GM12892 (cell line): ENCODE results near the gene ACAD9.

Experiments
- DNase-seq: peaks from one replicate; pipeline ENCODE4 v3.0.0; 2011; ENCODE audit not compliant: insufficient read length
- FAIRE-seq: peaks from 2 replicates; lab custom pipeline; 2011; peaks lifted over from hg19 to GRCh38; lab: Jason Lieb, UNC
- POLR2A ChIP-seq: IDR thresholded peaks from 2 replicates; pipeline ENCODE4 v1.6.1; 2011; ENCODE audit warnings: low read depth, low read length, control low read depth
- POLR2AphosphoS5 ChIP-seq: IDR thresholded peaks from 2 replicates; pipeline ENCODE4 v1.6.1; 2011; ENCODE audit warnings: low read depth, low read length, control low read depth
- TAF1 ChIP-seq: IDR thresholded peaks from 2 replicates; pipeline ENCODE4 v1.6.1; 2011; ENCODE audit warnings: low read depth, mild to moderate bottlenecking, control low read depth, low read length, borderline replicate concordance

ACAD9 gene

DNA sequence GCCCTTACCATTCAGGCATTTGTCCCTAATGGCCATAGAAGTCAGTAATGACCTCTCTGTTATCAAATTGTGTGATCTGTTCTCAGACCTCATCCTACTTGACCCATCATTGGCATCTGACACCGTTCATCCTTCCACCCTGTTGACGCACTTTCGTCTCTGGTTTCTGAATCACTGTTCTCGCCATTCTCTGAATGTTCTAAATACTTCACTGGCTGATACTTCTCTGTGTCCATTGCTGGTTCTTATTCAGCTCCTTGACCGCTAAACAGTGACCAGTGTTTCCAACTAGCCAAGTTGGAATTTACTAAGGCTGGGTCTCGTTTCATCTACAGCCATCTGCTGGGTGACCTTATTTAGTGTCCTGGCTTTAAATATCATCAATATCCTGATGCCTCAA lies 2.2 kb downstream of the ACAD9 start:
- DNase-seq (no peak), FAIRE-seq (no peak)
- TF ChIP-seq POLR2AphosphoS5 (no peak), POLR2A (no peak), TAF1 (no peak)

DNA sequence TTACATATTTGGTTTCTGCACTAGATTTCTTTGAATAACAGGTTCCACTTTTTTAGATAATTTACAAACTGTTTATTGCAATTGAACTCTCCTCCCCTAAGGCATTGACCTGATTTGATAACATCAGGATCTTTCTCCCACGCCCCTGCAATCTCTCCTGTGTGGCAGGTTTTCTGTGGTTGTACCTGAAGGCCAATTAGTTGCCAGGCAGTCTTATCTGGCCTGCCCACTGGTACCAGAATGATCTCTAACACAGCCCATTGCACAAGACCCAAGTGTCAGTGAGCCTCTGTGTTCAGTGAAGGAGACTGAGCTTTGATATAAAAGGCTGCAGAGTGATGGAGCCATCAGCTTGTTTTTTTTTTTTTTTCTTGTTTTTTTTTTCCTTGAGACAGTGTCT lies 3.3 kb downstream of the ACAD9 start:
- TF ChIP-seq POLR2AphosphoS5 (no peak), TAF1 (no peak), POLR2A (no peak)
- no peak for DNase-seq
- FAIRE-seq, result no peak

DNA sequence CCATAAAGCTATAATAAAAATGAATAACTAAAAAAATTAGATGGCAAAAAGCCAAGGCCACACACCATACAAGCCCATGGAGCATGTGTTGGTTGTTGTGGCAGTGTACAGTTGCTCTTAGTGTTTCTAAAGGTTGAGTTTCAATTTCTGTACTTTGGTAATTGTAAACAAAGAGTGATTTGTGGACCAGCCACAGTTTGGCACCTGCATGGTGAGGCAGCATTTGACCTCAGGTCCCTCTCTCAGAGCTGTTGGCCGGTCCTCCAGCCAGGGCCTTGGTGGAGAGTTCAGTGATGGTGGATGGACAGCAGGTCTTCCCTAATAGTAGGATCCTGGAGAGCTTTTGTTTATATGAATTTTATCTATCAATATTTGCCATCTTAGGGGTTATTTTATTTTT lies 5.6 kb downstream of the ACAD9 start:
- DNase-seq (no peak), FAIRE-seq (no peak)
- TF ChIP-seq POLR2AphosphoS5, result no peak
- TF ChIP-seq TAF1, result no peak
- TF ChIP-seq POLR2A, result no peak

DNA sequence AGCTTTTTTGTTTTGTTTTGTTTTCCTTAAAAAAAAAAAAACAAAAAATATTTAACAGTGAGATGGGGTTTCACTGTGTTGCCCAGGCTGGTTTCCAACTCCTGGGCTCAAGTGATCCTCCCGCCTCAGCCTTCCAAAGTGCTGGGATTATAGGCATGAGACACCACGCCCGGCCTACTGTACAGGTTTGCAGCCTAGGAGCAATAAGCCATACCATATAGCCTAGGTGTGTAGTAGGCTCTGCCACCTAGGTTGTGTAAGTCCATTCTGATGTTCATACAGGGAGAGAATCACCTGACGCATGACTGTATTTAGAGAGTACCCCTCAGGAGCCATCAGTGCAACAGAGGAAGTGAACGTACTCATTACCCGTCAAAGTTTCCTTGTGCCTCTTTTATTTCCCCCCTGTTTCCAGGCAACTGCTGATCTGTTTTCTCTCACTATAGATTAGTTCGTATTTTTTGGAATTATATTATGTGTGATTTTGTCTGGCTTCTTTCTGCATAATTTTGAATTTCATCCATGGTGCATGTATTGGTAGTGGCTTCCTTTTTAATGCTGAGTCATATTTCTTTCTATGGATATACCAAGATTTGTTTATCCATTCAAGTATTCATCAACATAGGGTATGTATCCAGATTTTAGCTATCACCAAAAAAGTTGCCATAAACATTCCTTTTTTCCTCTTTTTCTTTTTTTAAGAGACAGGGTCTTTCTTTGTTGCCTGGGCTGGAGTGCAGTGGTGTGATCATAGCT lies 9.9 kb downstream of the ACAD9 start:
- DNase-seq, result no peak
- TF ChIP-seq POLR2A (no peak), POLR2AphosphoS5 (no peak), TAF1 (no peak)
- FAIRE-seq, result no peak

DNA sequence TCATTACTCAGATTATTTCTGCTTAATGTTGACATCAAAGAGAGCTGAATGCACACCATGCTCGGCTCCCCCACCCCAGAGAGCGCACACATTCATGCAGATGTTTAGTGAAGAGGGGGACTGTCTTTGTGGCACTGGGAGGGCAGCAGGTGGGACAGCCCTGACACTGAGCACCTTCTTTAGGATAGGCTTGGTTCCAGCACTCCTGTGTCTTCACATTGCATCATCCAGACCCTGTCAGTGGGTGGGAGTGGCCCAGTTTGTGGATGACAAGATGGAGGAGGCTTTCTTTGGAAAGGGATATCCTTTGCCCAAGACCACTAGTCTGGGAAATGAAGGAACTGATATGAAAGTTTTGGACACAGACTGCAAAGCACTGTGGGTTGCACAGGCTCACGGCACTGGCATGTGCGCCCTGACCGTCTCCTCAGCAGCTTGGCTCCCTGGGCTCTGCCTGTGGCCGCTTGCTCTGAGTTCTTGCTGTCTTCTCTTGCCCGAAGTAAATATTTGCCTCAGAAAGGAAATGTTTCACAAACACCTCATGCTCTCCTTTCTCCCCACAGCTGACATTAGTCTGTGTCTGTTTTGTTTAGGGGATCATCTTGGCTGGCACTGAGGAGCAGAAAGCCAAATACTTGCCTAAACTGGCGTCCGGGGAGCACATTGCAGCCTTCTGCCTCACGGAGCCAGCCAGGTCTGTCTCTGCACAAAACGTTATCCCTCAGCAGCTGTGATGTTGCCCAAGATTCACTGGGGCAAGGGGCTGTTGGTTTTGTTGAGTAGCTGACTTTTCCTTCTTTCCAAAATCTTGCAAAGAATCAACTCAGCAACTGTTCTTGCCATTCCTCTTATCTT lies 16.6 kb downstream of the ACAD9 start:
- FAIRE-seq (no peak), DNase-seq (no peak)
- TF ChIP-seq POLR2A (no peak), POLR2AphosphoS5 (no peak), TAF1 (no peak)

DNA sequence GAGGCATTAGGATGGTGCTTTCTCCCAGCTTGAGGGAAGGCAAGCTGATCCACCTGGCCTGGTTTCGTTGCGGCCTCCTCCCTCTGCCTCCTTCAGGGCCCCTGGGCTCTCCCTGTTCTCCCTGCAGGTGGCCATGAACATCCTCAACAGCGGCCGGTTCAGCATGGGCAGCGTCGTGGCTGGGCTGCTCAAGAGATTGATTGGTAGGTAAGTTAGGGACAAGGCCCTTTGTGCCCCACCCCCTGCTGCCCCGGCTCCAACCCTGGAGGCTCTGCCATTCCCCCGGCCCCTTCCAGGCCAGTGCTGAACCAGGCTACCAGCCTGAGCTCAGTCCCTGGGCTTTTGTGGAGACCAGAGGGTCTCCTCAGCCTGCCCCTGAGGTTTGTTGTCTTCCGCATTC lies 23.0 kb downstream of the ACAD9 start:
- TF ChIP-seq TAF1 (no peak), POLR2AphosphoS5 (no peak), POLR2A (no peak)
- no peak for DNase-seq
- FAIRE-seq, result no peak

DNA sequence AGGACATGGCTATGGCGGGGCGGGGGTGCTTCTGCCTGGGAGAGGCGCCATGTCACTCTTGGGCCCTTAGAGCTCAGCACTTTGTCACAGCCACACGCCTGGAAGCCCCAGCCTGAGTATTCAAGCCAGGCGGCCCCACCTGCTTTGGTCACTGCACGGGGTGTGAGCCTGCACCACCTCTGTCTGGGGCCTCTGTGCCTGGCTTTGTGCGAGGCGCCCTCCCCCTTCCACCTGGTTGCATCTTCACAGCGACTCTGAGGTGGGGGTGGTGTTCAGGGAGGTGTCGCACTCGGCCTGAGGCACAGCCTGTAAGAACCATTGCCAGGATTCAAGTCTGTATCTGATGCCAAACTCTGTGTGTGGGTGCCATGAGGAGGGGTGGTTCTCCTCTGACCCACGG lies 24.1 kb downstream of the ACAD9 start:
- no peak for DNase-seq
- no peak for FAIRE-seq
- TF ChIP-seq POLR2AphosphoS5 (no peak), TAF1 (no peak), POLR2A (no peak)

DNA sequence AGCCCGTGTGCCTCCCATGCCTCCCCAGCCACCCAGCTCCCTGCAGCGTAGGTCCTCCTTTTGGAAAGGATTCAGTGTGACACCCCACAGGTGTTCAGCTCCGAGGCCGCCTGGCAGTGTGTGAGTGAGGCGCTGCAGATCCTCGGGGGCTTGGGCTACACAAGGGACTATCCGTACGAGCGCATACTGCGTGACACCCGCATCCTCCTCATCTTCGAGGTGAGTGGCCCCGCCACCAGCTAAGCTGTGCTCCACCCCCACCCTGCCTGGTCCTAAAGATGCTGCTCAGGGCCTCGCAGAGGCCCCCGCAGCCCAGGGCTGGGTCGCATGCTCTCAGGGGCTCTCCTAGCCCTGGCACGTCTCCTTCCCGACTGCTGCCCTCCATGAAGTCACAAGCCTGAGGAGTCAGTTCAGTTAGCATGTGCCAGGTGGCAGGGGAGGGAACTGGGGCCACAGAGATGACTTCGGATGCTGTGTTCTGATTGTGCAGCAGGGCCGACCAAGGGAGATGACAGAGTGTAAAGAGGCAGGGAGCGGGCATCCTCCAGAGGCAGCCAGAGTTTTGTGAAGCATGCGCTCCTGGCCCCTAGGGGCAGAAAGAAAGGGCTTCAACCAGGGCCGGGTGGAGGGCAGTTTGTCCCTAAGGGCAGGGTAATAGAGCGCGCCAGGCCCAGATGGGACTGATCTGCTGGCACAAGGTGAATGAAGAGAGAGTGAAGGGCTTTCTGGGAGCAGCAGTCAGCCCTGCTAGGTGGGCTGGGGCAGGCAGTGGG lies 26.8 kb downstream of the ACAD9 start:
- no peak for DNase-seq
- TF ChIP-seq TAF1 (no peak), POLR2AphosphoS5 (no peak), POLR2A (no peak)
- no peak for FAIRE-seq

DNA sequence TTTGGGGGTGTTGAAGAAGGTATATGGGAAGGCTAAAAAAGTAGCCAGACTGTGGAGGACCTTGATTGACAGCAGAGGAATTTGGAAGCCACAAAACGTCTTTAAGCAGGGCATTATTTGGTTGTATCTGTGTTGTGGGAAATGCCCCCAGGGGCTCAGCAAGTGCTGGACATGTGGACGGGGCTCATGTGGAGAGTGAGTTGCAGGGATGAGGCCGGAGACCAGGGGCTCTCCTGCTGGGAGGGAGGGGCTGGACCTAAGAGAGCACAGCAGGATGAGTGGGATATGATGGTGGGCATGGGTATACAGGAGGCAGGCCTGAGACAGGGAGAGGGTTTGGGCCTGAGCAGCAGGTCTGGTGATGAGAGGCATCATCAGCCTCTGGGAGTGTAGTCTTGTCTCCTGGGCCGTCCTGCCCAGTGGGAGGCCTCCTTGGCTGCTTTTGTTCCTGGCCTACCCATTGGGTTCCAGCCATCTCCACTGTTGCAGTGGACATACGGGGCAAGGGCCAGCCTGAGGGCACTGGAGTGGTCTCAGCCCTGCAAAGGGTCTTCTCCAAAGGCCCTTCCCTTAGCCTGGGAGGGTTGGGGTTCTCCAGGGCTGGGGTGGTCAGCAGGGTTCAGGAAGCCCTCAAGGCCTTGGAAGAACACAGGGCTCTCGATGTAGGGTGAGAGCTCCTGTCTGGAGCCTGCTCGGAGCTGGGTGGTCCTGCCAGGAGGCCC lies 27.5 kb downstream of the ACAD9 start:
- TF ChIP-seq POLR2AphosphoS5 (no peak), POLR2A (no peak), TAF1 (no peak)
- FAIRE-seq, result no peak
- DNase-seq, result no peak

DNA sequence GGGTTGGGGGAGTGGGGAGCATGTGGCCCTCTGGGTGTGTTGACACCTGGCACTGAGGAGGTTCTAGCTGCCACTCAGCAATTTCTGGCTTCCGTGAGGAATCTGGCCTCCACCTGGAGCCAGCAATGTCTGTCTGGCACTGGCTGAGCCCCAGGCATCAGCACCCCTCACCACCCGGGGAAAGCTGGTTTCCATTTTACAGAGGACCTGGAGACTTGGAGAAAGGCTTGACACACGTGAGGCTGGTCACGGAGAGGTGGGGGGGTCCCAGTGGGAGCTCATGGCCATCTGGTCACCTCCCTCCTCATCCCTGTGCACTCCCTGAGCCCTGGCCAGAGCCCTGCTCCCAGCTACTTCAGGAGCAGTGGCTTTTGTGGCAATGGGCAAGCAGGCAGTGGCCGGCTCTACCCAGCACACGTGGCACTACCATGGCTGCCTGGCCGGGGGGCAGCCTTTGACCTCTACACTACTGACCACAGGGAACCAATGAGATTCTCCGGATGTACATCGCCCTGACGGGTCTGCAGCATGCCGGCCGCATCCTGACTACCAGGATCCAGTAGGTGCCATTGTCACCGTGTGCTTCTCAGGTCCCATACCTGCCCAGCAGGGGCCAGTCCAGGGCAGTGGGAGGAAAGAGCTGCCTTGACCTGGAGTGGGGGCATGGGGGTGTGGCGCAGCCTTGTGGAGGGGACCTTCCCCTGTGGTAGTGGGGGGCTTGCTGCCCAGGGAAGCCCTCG lies 28.5 kb downstream of the ACAD9 start:
- FAIRE-seq, result no peak
- TF ChIP-seq POLR2AphosphoS5 (no peak), POLR2A (no peak), TAF1 (no peak)
- DNase-seq, result no peak

DNA sequence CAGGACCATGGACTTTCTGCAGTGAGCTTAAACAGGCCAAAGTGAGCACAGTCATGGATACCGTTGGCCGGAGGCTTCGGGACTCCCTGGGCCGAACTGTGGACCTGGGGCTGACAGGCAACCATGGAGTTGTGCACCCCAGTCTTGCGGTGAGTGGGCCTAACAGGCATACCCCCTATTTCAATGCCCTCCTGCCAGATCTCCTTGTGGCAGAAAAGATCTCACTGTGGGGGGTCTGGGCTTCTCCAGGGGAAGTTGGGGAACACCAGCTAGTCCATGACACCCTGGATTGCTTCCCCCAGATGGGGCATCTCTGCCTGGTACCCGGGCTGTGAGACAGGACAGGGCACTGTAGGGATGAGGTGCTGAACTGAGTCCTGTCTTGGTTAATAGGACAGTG lies 29.5 kb downstream of the ACAD9 start:
- DNase-seq, result no peak
- FAIRE-seq, result no peak
- TF ChIP-seq POLR2AphosphoS5 (no peak), POLR2A (no peak), TAF1 (no peak)

DNA sequence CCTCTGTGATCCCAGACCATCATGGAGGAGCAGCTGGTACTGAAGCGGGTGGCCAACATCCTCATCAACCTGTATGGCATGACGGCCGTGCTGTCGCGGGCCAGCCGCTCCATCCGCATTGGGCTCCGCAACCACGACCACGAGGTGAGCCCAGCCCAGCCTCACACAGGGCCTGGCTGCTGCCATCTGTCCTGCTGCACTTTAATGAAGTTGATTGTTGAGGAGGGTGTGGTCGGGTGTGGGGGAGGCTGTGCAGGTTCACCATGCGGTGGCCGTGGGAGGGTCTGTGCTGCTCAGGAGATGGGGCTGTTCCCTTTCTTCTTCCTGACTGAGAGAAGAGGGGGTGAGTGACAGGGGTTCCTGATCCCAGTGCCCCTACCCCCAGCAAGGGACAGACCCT lies 30.6 kb downstream of the ACAD9 start:
- FAIRE-seq (no peak), DNase-seq (no peak)
- TF ChIP-seq POLR2A (no peak), TAF1 (no peak), POLR2AphosphoS5 (no peak)
